Raji (cell line): ENCODE measurements around the gene TBX2.

ENCODE experiments used
- POLR2A ChIP-seq: IDR thresholded peaks from 2 replicates; pipeline ENCODE4 v1.6.1; 2011; ENCODE audit warnings: low read depth, low read length, control low read depth; ENCODE audit not compliant: insufficient read depth

The TBX2 gene

DNA sequence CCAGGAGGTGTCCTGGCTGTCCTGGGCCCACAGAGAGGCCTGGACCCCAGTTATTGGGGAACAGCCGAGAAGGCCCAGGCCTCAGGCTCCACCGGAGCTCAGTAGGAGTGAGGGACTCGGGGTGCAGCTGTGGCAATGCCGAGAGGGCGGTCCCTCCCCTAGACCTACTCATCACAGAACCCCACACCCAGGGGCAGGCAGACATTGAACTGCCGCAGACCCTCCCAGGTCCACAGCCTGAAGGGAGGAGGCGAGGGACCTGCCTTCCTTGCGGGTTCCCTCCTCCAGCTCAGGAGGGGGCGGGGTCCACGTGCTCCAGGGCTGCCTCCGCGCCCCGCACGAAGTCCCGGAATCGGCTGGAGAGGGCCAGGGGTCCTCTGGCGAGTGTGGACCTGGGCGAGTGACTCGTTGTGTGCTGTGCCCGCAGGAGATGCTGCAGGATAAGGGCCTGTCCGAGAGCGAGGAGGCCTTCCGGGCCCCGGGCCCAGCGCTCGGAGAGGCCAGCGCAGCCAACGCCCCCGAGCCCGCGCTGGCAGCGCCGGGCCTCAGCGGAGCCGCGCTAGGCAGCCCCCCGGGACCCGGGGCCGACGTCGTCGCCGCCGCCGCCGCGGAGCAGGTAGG is 56.5 kb downstream of the TBX2 start:
- no peak for TF ChIP-seq POLR2A

DNA sequence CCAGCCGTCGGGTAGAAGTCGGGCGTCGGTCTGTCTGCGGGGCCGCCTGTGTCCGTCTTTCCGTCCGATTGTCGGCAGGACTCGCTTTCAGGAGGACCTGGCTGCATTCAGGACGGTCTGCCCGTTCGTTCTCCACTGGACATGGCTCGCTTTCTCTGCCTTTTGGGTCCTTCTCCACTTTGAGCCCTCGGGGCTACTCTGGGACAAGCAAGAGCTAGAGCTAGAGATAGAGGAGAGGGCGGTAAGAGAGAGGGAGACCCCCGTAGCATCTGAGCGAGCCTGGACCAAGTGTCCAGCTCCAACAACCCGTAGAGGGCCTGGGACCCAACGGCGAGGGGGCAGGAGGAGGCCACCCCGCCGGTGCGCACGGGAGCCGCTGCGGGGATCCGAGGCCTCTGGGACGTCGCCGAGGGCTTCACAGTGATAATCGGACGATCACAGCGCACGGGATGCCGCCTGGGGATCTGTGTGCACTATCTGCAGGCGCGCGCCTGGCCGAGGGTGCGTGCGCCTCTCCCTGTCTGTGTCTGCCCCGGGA is 57.1 kb downstream of the TBX2 start:
- TF ChIP-seq POLR2A, result no peak

DNA sequence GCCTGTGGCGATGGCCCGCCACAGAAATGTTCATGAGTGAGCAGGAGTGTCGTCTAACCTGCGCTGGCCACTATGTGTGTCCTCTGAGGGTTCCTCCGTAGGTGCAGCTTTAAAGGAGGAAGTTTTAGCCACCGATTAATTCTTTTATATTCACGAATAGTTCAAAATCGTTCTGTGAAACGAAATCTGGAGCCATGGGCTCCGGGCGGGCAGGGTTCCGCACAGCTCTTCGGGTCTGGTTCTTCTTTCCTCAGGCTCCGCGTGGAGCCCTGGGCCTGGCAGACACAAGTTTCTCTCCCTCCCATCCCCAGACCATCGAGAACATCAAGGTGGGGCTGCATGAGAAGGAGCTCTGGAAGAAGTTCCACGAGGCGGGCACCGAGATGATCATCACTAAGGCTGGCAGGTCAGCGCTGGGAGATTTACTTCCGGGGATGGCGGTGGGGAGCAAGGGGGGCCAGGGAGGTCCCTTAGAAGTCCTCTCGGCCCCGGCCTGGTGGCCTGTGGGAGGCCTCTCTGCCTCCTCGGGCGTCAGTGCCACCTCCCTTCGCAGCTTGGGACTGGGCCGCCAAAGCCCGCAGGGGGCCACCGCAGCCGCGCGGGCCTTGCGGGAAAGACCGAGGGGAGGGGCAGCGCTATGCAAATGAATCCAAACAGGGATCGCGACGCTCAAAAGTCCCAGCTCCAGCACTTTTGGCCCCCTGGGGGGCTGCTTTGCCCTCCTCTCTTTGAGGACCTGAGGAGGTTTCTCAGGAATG is 57.8 kb downstream of the TBX2 start:
- TF ChIP-seq POLR2A, result no peak

- TF ChIP-seq POLR2A, result no peak
These were observed 58.4 kb downstream of the TBX2 start for GRCh38 chr17:61458000-61458399.

GRCh38 chr17:61458421-61459141 is 58.9 kb downstream of the TBX2 start:
- no peak for TF ChIP-seq POLR2A
